Stimulated activated CD8-positive, alpha-beta memory T cell treated with anti-CD3 and anti-CD28 coated beads, Interleukin-12 subunit alpha, Interleukin-12 subunit beta, amount 100 ng/mL, for 1 hour (primary cell): ENCODE data around the gene DPF1.

Source experiments
- DNase-seq: peaks from one replicate; pipeline ENCODE4 v3.0.0-alpha.2; 2020; ENCODE audit warnings: low read depth

Gene DPF1

GRCh38 chr19:38197937-38198704 lies 25.9 kb downstream of the DPF1 start:
- no peak for DNase-seq

GRCh38 chr19:38196948-38197656 lies 26.9 kb downstream of the DPF1 start:
- DNase-seq = no peak

GRCh38 chr19:38196245-38196837 lies 27.7 kb downstream of the DPF1 start:
- DNase-seq = no peak

- DNase-seq = no peak
These were observed 28.8 kb downstream of the DPF1 start for GRCh38 chr19:38195237-38195636.

- DNase-seq = no peak
These were observed 29.8 kb downstream of the DPF1 start for GRCh38 chr19:38194061-38194701.

GRCh38 chr19:38193445-38193844 lies 30.6 kb downstream of the DPF1 start:
- DNase-seq = no peak

- DNase-seq = no peak
These were observed 32.3 kb downstream of the DPF1 start for GRCh38 chr19:38191747-38192146.

- no peak for DNase-seq
These were observed 33.2 kb downstream of the DPF1 start for GRCh38 chr19:38190793-38191192.

GRCh38 chr19:38190061-38190460 lies 34.0 kb downstream of the DPF1 start:
- no peak for DNase-seq

- no peak for DNase-seq
These were observed 38.5 kb downstream of the DPF1 start for GRCh38 chr19:38185562-38185961.

- DNase-seq = no peak
These were observed 39.2 kb downstream of the DPF1 start for GRCh38 chr19:38184815-38185214.

GRCh38 chr19:38183251-38183897 lies 40.6 kb downstream of the DPF1 start:
- DNase-seq = no peak

- no peak for DNase-seq
These were observed 41.3 kb downstream of the DPF1 start for GRCh38 chr19:38182536-38183210.

GRCh38 chr19:38180071-38180470 lies 44.0 kb downstream of the DPF1 start:
- no peak for DNase-seq

- no peak for DNase-seq
These were observed 48.6 kb downstream of the DPF1 start for GRCh38 chr19:38175422-38175821.

- DNase-seq = no peak
These were observed 50.6 kb downstream of the DPF1 start for GRCh38 chr19:38173291-38174041.

- no peak for DNase-seq
These were observed 52.0 kb downstream of the DPF1 start for GRCh38 chr19:38172001-38172400.

- no peak for DNase-seq
These were observed 53.7 kb downstream of the DPF1 start for GRCh38 chr19:38170334-38170733.

GRCh38 chr19:38168637-38169036 lies 55.4 kb downstream of the DPF1 start:
- DNase-seq = no peak

GRCh38 chr19:38165335-38165734 lies 58.7 kb downstream of the DPF1 start:
- no peak for DNase-seq

- no peak for DNase-seq
These were observed 59.5 kb downstream of the DPF1 start for GRCh38 chr19:38164526-38164925.
